Fibroblast of lung (primary cell): Measurements from ENCODE around the gene PEPD.

ENCODE experiments used
- EZH2 ChIP-seq: IDR thresholded peaks from 2 replicates; pipeline ENCODE4 v1.5.1; 2012; ENCODE audit warnings: low read length, control low read depth, mild to moderate bottlenecking; ENCODE audit errors: missing control alignments
- TF ChIP-seq, protein P1 (sequence below), 2 donors: IDR thresholded peaks in 1 of 2; conservative IDR thresholded peaks in 1 of 2; 1 replicate in 1 of 2; 2 replicates in 1 of 2; pipeline ENCODE4 v1.5.1; 2011 to 2012; ENCODE audit warnings: low read length in 2 of 2, control low read depth in 1 of 2, inconsistent platforms in 1 of 2, low read depth in 1 of 2, mild to moderate bottlenecking in 1 of 2

- TF ChIP-seq, protein P1, sequence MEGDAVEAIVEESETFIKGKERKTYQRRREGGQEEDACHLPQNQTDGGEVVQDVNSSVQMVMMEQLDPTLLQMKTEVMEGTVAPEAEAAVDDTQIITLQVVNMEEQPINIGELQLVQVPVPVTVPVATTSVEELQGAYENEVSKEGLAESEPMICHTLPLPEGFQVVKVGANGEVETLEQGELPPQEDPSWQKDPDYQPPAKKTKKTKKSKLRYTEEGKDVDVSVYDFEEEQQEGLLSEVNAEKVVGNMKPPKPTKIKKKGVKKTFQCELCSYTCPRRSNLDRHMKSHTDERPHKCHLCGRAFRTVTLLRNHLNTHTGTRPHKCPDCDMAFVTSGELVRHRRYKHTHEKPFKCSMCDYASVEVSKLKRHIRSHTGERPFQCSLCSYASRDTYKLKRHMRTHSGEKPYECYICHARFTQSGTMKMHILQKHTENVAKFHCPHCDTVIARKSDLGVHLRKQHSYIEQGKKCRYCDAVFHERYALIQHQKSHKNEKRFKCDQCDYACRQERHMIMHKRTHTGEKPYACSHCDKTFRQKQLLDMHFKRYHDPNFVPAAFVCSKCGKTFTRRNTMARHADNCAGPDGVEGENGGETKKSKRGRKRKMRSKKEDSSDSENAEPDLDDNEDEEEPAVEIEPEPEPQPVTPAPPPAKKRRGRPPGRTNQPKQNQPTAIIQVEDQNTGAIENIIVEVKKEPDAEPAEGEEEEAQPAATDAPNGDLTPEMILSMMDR (conservative IDR thresholded peaks at IDR 0.05 in 1 of 2, IDR thresholded peaks at IDR 0.05 in 1 of 2; ENCODE audit: low read depth in 1 of 2, low read length in 2 of 2): no peak
- TF ChIP-seq EZH2: no peak
These were observed 111.5 kb downstream of the PEPD start for GRCh38 chr19:33409906-33410685.
